Measurements from ENCODE around the gene ZGLP1.

- no peak for TF ChIP-seq EZH2 (IDR thresholded peaks at IDR 0.05; ENCODE audit: borderline replicate concordance, insufficient read depth, low read depth, low read length, poor library complexity, severe bottlenecking)
- TF ChIP-seq, protein P1, sequence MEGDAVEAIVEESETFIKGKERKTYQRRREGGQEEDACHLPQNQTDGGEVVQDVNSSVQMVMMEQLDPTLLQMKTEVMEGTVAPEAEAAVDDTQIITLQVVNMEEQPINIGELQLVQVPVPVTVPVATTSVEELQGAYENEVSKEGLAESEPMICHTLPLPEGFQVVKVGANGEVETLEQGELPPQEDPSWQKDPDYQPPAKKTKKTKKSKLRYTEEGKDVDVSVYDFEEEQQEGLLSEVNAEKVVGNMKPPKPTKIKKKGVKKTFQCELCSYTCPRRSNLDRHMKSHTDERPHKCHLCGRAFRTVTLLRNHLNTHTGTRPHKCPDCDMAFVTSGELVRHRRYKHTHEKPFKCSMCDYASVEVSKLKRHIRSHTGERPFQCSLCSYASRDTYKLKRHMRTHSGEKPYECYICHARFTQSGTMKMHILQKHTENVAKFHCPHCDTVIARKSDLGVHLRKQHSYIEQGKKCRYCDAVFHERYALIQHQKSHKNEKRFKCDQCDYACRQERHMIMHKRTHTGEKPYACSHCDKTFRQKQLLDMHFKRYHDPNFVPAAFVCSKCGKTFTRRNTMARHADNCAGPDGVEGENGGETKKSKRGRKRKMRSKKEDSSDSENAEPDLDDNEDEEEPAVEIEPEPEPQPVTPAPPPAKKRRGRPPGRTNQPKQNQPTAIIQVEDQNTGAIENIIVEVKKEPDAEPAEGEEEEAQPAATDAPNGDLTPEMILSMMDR (IDR thresholded peaks at IDR 0.05), result no peak
These were observed 22.7 kb upstream of the ZGLP1 start for GRCh38 chr19:10332158-10332964.

Measured in B cell (primary cell).